PC-3 (cell line): ENCODE results near the gene SART3.

Experiments
- EZH2 ChIP-seq: fragments of 300-600 bp; sonication (generic); IDR thresholded peaks from one replicate; pipeline ENCODE4 v1.6.1; 2017; ENCODE audit warnings: antibody characterized with exemption, mild to moderate bottlenecking, low read length; ENCODE audit not compliant: unreplicated experiment
- EZH2phosphoT487 ChIP-seq: fragments of 300-600 bp; sonication (generic); IDR thresholded peaks from 2 replicates; pipeline ENCODE4 v1.6.1; 2018; ENCODE audit warnings: mild to moderate bottlenecking, antibody characterized with exemption, low read length, borderline replicate concordance
- TF ChIP-seq, protein P1 (sequence below): fragments of 300-600 bp; sonication (generic); conservative IDR thresholded peaks from 2 replicates; pipeline ENCODE4 v1.5.1; 2017; ENCODE audit warnings: antibody characterized with exemption, low read depth, mild to moderate bottlenecking, low read length

DNA sequence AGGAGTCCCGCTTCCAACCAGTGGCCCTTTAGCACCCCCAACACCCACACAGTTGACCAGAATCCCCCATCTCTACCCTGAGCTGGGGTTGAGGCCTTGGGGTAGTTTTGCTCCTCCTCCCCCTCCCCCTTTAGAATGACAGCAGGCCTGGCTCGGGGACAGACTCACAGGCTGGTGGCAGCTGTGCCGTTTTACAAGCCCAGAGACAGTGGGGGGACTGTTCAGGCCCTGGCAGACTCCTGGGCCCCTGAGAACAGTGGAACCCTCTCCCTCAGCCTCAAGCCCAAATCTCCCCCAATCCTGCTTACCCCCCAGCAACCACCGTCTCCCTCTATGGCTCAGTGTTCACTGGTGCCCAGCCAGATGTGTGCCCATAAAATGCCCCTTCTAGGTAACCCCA is 26.9 kb upstream of the SART3 start:
- TF ChIP-seq, protein P1, sequence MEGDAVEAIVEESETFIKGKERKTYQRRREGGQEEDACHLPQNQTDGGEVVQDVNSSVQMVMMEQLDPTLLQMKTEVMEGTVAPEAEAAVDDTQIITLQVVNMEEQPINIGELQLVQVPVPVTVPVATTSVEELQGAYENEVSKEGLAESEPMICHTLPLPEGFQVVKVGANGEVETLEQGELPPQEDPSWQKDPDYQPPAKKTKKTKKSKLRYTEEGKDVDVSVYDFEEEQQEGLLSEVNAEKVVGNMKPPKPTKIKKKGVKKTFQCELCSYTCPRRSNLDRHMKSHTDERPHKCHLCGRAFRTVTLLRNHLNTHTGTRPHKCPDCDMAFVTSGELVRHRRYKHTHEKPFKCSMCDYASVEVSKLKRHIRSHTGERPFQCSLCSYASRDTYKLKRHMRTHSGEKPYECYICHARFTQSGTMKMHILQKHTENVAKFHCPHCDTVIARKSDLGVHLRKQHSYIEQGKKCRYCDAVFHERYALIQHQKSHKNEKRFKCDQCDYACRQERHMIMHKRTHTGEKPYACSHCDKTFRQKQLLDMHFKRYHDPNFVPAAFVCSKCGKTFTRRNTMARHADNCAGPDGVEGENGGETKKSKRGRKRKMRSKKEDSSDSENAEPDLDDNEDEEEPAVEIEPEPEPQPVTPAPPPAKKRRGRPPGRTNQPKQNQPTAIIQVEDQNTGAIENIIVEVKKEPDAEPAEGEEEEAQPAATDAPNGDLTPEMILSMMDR: no peak
- no peak for TF ChIP-seq EZH2
- TF ChIP-seq EZH2phosphoT487: no peak
